WTC11 (cell line): ENCODE data around the gene TMEM200B. TPM values are rescaled to one million over a fixed set of nuclear protein-coding genes. Genes with fewer than 3 reads are reported as not detected.

Source experiments
- ATAC-seq: fragments of 200-7000 bp; cut with Tn5 transposase; 2 replicates; pipeline ENCODE4 v1.10.0; 2021; ENCODE audit warnings: mild to moderate bottlenecking, moderate library complexity
- CTCF ChIA-PET: fragments of 300-600 bp; sonication (Branson Sonifier 250); formaldehyde crosslinking; loops from one replicate; lab custom pipeline; 2021; ENCODE audit warnings: antibody characterized with exemption; lab: Charles Lee
- POLR2A ChIA-PET: fragments of 350-600 bp; sonication (Branson Sonifier 250); formaldehyde crosslinking; loops from one replicate; lab custom pipeline; 2021; ENCODE audit warnings: antibody characterized with exemption; lab: Charles Lee
- DNase-seq: peaks from one replicate; pipeline ENCODE4 v3.0.0; 2021; ENCODE audit warnings: low spot score
- H3K27ac Mint-ChIP-seq: 2 replicates; pipeline ENCODE4 v1.8.0; 2021; ENCODE audit warnings: mixed read lengths
- H3K27me3 Mint-ChIP-seq: 2 replicates; pipeline ENCODE4 v1.8.0; 2021; ENCODE audit warnings: low read depth, mild to moderate bottlenecking, moderate library complexity, mixed read lengths
- H3K36me3 Mint-ChIP-seq: 2 replicates; pipeline ENCODE4 v1.8.0; 2021; ENCODE audit warnings: mixed read lengths
- H3K4me1 Mint-ChIP-seq: 2 replicates; pipeline ENCODE4 v1.8.0; 2022; ENCODE audit warnings: mixed read lengths
- H3K4me3 Mint-ChIP-seq: 2 replicates; pipeline ENCODE4 v1.8.0; 2021; ENCODE audit warnings: mild to moderate bottlenecking, moderate library complexity, mixed read lengths
- H3K9me3 Mint-ChIP-seq: 2 replicates; pipeline ENCODE4 v1.8.0; 2021; ENCODE audit warnings: mixed read lengths
- ELF4 ChIP-seq: sonication (generic); formaldehyde crosslinking; IDR thresholded peaks from 2 replicates; pipeline ENCODE4 v1.8.1; 2022; ENCODE audit warnings: low read depth, mild to moderate bottlenecking, moderate library complexity, missing genetic modification reagents
- EMX1 ChIP-seq: fragments of 250-450 bp; sonication (Bioruptor Pico); IDR thresholded peaks from 2 replicates; pipeline ENCODE4 v1.8.0; 2021; ENCODE audit warnings: mild to moderate bottlenecking
- FOXK1 ChIP-seq: sonication (generic); formaldehyde crosslinking; IDR thresholded peaks from 2 replicates; pipeline ENCODE4 v1.8.0; 2022; ENCODE audit warnings: mild to moderate bottlenecking, moderate library complexity, missing genetic modification reagents
- FOXP1 ChIP-seq: sonication (generic); formaldehyde crosslinking; IDR thresholded peaks from 2 replicates; pipeline ENCODE4 v1.8.0; 2022; ENCODE audit warnings: missing genetic modification reagents, mild to moderate bottlenecking, moderate library complexity, borderline replicate concordance
- GABPB1 ChIP-seq: sonication (generic); formaldehyde crosslinking; IDR thresholded peaks from 2 replicates; pipeline ENCODE4 v1.8.1; 2023; ENCODE audit warnings: mild to moderate bottlenecking, missing genetic modification reagents
- GRHL2 ChIP-seq: fragments of 250-450 bp; sonication (Bioruptor Pico); IDR thresholded peaks from 2 replicates; pipeline ENCODE4 v1.8.0; 2022; ENCODE audit warnings: mild to moderate bottlenecking, moderate library complexity; ENCODE audit not compliant: insufficient replicate concordance, severe bottlenecking
- JAZF1 ChIP-seq: fragments of 250-450 bp; sonication (Bioruptor Pico); IDR thresholded peaks from 2 replicates; pipeline ENCODE4 v1.9.0; 2021; ENCODE audit warnings: moderate library complexity, mild to moderate bottlenecking, inconsistent platforms
- NR1H2 ChIP-seq: sonication (generic); formaldehyde crosslinking; IDR thresholded peaks from 2 replicates; pipeline ENCODE4 v1.9.0; 2021; ENCODE audit warnings: mild to moderate bottlenecking, moderate library complexity, missing genetic modification reagents
- PRRX2 ChIP-seq: fragments of 250-450 bp; sonication (Bioruptor Pico); IDR thresholded peaks from 2 replicates; pipeline ENCODE4 v1.8.0; 2021; ENCODE audit warnings: mild to moderate bottlenecking
- SMAD3 ChIP-seq: sonication (generic); formaldehyde crosslinking; IDR thresholded peaks from 2 replicates; pipeline ENCODE4 v1.8.0; 2022; ENCODE audit warnings: missing genetic modification reagents, mild to moderate bottlenecking, borderline replicate concordance
- SP1 ChIP-seq: sonication (generic); formaldehyde crosslinking; conservative IDR thresholded peaks from 2 replicates; pipeline ENCODE4 v1.8.1; 2022; ENCODE audit warnings: missing genetic modification reagents
- TEAD4 ChIP-seq: sonication (generic); formaldehyde crosslinking; IDR thresholded peaks from 2 replicates; pipeline ENCODE4 v1.8.0; 2022; ENCODE audit warnings: mild to moderate bottlenecking, missing genetic modification reagents
- TP53 ChIP-seq: sonication (generic); formaldehyde crosslinking; IDR thresholded peaks from 2 replicates; pipeline ENCODE4 v1.8.1; 2023; ENCODE audit warnings: mild to moderate bottlenecking, missing genetic modification reagents
- ZNF263 ChIP-seq: sonication (generic); formaldehyde crosslinking; IDR thresholded peaks from 2 replicates; pipeline ENCODE4 v1.8.1; 2022; ENCODE audit warnings: low read depth, mild to moderate bottlenecking, moderate library complexity, missing genetic modification reagents
- total RNA-seq: library from RNA; stranded (reverse); gene quantifications from 3 replicates; pipeline ENCODE4 v1.2.3, GENCODE V29; 2021
- TF ChIP-seq, protein P1 (sequence below): sonication (generic); formaldehyde crosslinking; IDR thresholded peaks from 2 replicates; pipeline ENCODE4 v1.8.1; 2023; ENCODE audit warnings: mild to moderate bottlenecking, missing genetic modification reagents, moderate library complexity
- TF ChIP-seq, protein P2 (sequence below): sonication (generic); formaldehyde crosslinking; IDR thresholded peaks from 2 replicates; pipeline ENCODE4 v1.8.1; 2022; ENCODE audit warnings: mild to moderate bottlenecking, missing genetic modification reagents, moderate library complexity, borderline replicate concordance
- TF ChIP-seq, protein P3 (sequence below): sonication (generic); formaldehyde crosslinking; IDR thresholded peaks from 2 replicates; pipeline ENCODE4 v1.8.0; 2022; ENCODE audit warnings: missing genetic modification reagents
- TF ChIP-seq, protein P4 (sequence below): sonication (generic); formaldehyde crosslinking; IDR thresholded peaks from 2 replicates; pipeline ENCODE4 v1.8.0; 2023; ENCODE audit warnings: missing genetic modification reagents
- TF ChIP-seq, protein P5 (sequence below): sonication (generic); formaldehyde crosslinking; IDR thresholded peaks from 2 replicates; pipeline ENCODE4 v1.8.1; 2023; ENCODE audit warnings: mild to moderate bottlenecking, missing genetic modification reagents
- TF ChIP-seq, protein P6 (sequence below): sonication (generic); formaldehyde crosslinking; IDR thresholded peaks from 2 replicates; pipeline ENCODE4 v1.8.1; 2022; ENCODE audit warnings: missing genetic modification reagents, borderline replicate concordance
- TF ChIP-seq, protein P7 (sequence below): fragments of 250-450 bp; sonication (Bioruptor Pico); IDR thresholded peaks from 2 replicates; pipeline ENCODE4 v1.9.0; 2021; ENCODE audit warnings: mild to moderate bottlenecking

TMEM200B gene
- total RNA-seq, 1 experiment from 2014 or later, result 22.6 TPM

DNA sequence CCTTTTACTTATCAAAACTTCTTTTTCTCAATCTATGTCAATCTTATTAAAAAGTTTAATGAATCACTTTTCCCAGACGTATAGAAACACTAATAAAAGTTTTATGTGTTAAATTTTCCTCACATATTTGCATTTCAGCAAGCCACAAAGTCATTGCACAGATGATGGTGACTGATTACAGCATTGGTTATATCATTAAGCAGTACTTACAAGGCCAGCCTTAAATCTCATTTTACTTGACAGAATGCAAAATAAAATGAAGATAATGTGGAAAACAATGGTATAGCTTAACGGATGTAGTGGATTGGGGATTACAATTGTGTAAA, 39.5 kb downstream of the TMEM200B start:
- Mint-ChIP-seq H3K27ac (no peak overlapping the region), H3K4me3 (no peak overlapping the region)
- TF ChIP-seq, protein P1, sequence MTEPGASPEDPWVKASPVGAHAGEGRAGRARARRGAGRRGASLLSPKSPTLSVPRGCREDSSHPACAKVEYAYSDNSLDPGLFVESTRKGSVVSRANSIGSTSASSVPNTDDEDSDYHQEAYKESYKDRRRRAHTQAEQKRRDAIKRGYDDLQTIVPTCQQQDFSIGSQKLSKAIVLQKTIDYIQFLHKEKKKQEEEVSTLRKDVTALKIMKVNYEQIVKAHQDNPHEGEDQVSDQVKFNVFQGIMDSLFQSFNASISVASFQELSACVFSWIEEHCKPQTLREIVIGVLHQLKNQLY, result no peak
- TF ChIP-seq, protein P2, sequence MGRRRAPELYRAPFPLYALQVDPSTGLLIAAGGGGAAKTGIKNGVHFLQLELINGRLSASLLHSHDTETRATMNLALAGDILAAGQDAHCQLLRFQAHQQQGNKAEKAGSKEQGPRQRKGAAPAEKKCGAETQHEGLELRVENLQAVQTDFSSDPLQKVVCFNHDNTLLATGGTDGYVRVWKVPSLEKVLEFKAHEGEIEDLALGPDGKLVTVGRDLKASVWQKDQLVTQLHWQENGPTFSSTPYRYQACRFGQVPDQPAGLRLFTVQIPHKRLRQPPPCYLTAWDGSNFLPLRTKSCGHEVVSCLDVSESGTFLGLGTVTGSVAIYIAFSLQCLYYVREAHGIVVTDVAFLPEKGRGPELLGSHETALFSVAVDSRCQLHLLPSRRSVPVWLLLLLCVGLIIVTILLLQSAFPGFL, result no peak
- TF ChIP-seq, protein P3, sequence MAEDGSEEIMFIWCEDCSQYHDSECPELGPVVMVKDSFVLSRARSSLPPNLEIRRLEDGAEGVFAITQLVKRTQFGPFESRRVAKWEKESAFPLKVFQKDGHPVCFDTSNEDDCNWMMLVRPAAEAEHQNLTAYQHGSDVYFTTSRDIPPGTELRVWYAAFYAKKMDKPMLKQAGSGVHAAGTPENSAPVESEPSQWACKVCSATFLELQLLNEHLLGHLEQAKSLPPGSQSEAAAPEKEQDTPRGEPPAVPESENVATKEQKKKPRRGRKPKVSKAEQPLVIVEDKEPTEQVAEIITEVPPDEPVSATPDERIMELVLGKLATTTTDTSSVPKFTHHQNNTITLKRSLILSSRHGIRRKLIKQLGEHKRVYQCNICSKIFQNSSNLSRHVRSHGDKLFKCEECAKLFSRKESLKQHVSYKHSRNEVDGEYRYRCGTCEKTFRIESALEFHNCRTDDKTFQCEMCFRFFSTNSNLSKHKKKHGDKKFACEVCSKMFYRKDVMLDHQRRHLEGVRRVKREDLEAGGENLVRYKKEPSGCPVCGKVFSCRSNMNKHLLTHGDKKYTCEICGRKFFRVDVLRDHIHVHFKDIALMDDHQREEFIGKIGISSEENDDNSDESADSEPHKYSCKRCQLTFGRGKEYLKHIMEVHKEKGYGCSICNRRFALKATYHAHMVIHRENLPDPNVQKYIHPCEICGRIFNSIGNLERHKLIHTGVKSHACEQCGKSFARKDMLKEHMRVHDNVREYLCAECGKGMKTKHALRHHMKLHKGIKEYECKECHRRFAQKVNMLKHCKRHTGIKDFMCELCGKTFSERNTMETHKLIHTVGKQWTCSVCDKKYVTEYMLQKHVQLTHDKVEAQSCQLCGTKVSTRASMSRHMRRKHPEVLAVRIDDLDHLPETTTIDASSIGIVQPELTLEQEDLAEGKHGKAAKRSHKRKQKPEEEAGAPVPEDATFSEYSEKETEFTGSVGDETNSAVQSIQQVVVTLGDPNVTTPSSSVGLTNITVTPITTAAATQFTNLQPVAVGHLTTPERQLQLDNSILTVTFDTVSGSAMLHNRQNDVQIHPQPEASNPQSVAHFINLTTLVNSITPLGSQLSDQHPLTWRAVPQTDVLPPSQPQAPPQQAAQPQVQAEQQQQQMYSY (CRISPR knock-in tag), result no peak
- TF ChIP-seq, protein P4, sequence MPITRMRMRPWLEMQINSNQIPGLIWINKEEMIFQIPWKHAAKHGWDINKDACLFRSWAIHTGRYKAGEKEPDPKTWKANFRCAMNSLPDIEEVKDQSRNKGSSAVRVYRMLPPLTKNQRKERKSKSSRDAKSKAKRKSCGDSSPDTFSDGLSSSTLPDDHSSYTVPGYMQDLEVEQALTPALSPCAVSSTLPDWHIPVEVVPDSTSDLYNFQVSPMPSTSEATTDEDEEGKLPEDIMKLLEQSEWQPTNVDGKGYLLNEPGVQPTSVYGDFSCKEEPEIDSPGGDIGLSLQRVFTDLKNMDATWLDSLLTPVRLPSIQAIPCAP (CRISPR knock-in tag), result no peak
- TF ChIP-seq ZNF263 (CRISPR knock-in tag) (no peak), ELF4 (CRISPR knock-in tag) (no peak), PRRX2 (CRISPR knock-in tag) (no peak), NR1H2 (CRISPR knock-in tag) (no peak), SP1 (no peak)
- TF ChIP-seq, protein P5, sequence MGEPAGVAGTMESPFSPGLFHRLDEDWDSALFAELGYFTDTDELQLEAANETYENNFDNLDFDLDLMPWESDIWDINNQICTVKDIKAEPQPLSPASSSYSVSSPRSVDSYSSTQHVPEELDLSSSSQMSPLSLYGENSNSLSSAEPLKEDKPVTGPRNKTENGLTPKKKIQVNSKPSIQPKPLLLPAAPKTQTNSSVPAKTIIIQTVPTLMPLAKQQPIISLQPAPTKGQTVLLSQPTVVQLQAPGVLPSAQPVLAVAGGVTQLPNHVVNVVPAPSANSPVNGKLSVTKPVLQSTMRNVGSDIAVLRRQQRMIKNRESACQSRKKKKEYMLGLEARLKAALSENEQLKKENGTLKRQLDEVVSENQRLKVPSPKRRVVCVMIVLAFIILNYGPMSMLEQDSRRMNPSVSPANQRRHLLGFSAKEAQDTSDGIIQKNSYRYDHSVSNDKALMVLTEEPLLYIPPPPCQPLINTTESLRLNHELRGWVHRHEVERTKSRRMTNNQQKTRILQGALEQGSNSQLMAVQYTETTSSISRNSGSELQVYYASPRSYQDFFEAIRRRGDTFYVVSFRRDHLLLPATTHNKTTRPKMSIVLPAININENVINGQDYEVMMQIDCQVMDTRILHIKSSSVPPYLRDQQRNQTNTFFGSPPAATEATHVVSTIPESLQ, result no peak
- TF ChIP-seq, protein P6, sequence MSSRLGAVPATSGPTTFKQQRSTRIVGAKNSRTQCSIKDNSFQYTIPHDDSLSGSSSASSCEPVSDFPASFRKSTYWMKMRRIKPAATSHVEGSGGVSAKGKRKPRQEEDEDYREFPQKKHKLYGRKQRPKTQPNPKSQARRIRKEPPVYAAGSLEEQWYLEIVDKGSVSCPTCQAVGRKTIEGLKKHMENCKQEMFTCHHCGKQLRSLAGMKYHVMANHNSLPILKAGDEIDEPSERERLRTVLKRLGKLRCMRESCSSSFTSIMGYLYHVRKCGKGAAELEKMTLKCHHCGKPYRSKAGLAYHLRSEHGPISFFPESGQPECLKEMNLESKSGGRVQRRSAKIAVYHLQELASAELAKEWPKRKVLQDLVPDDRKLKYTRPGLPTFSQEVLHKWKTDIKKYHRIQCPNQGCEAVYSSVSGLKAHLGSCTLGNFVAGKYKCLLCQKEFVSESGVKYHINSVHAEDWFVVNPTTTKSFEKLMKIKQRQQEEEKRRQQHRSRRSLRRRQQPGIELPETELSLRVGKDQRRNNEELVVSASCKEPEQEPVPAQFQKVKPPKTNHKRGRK (CRISPR knock-in tag), result no peak
- TF ChIP-seq, all 79 proteins: peak for 0
- DNase-seq, result no peak
- H3K27me3 Mint-ChIP-seq, result no peaks in the 10 kb centered on the region
- ChIA-PET CTCF (interaction anchor here (1.0 to 1.2 kb wide), 2 partner anchors 114 to 191 kb away, joined by 3 read pairs; no protein-coding TSS in a partner anchor), POLR2A (no interaction called here)
- no peaks in the 10 kb centered on the region for H3K36me3 Mint-ChIP-seq
- H3K4me1 Mint-ChIP-seq, result peaks cover 9% of the 10 kb centered on the region; the same call in 1 of the 2 replicates
- ATAC-seq, result no peak
- H3K9me3 Mint-ChIP-seq, result no peaks in the 10 kb centered on the region

DNA sequence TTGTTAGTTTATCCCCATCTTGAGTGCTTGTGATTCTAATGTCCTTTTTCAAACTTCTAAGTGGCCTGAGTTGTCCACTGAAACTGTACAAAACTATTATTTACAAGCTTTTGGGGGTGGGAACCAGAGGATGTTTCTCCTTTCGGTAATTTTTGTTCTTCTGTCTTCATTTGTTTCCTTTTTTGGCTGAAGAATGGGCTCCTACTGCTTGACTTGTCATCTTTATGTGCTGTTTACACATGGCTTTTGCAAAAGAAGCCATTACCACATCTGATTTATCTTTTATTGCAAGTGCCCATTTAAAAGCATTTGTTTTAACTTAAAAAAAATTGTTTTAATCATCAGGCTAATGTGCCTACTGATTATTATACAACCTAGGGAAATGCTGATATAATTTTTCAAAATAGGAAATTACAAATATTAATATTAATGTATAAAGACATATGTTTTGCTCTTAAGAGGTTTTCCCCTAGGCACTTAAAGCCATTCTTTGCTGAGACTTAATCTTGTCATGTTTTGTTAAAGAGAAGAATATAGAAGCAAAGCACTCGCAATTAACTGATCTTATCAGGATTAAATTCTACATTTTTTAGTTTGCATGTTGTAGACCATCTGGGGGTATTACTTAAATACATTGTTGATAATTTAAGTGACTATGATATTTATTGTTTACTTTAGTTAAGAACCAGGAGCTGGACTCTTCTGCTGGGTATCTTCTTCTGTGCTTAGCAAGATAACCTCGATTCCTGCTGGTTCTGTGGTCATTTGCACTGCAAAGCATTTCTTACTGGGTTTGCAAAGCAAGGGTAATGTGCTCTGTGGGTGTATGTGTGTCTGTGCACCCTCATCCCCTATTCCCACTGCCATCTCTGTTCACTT, 40.1 kb downstream of the TMEM200B start:
- no peaks in the 10 kb centered on the region for H3K36me3 Mint-ChIP-seq
- CTCF ChIA-PET, result interaction anchor here (1.0 kb wide), 1 partner anchor 190 kb away, joined by 3 read pairs; no protein-coding TSS in a partner anchor
- H3K27me3 Mint-ChIP-seq, result no peaks in the 10 kb centered on the region
- H3K27ac Mint-ChIP-seq, result no peak overlapping the region
- DNase-seq (no peak), ATAC-seq (no peak)
- POLR2A ChIA-PET, result no interaction called here
- no peaks in the 10 kb centered on the region for H3K9me3 Mint-ChIP-seq
- no peak overlapping the region for H3K4me3 Mint-ChIP-seq
- peaks cover 9% of the 10 kb centered on the region; the same call in 1 of the 2 replicates for H3K4me1 Mint-ChIP-seq
- TF ChIP-seq FOXP1 (no peak), SMAD3 (CRISPR knock-in tag) (no peak), GABPB1 (CRISPR knock-in tag) (no peak), JAZF1 (CRISPR knock-in tag) (no peak), TEAD4 (CRISPR knock-in tag) (no peak), GRHL2 (CRISPR knock-in tag) (no peak), FOXK1 (CRISPR knock-in tag) (no peak), TP53 (no peak), EMX1 (CRISPR knock-in tag) (no peak), ZNF263 (CRISPR knock-in tag) (no peak)
- TF ChIP-seq, protein P7, sequence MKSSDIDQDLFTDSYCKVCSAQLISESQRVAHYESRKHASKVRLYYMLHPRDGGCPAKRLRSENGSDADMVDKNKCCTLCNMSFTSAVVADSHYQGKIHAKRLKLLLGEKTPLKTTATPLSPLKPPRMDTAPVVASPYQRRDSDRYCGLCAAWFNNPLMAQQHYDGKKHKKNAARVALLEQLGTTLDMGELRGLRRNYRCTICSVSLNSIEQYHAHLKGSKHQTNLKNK (CRISPR knock-in tag), result no peak
- TF ChIP-seq, protein P5, result no peak
